ENCODE results near the gene C1orf35. TPM values are rescaled to one million over a fixed set of nuclear protein-coding genes. Genes with fewer than 3 reads are reported as not detected.

The C1orf35 gene
- total RNA-seq, 6 experiments from 2014 or later: 3.4 to 6.3 (median 5.2) TPM

DNA sequence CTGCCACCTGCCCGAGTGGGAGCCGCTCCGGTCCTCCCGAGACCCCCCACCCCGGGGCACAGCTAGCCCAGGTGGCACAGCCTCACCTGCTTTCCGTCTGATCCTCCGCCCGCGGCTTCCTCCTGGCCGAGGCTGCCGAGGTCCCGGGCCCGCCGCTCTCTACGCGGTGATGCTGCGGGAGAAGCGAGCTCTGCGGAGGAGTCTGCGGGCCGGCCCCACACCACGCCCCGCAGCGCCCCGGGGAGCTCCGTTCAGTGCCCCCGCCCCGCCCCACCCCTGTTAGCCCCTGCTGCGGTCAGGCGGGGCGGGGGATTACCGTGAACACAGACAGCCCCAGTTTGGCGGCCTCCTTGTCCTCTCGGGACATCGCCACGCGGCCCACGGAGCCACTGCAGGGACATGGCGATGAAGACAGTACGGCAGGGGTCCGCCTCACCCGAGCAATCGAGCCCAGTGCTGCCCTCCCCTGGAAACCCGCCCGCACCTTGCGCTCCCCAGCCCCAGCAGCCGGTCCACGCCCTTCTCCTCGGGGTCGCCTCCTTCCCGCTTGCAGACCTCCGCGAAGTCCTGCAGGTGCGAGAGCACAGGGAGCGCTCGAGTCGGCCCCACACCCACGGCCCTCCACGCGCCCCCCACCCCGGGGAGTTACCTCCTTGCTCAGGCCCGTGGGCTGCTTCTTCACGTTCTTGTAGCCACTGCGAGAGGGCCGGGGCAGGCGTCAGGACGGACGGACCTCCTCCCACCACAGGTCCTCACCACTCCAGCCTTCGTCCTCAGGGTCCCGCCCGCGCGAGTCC, 933 bp downstream of the C1orf35 start:
- peak; percentile 1 to 14 (median 5) for ATAC-seq
- peaks cover 0 to 26% (median 0%) of the 10 kb centered on the region in 4 donors for H3K4me1 ChIP-seq
- intact Hi-C loops (cut with DNase I): no loop called here
- no peak for TF ChIP-seq POLR2A (IDR thresholded peaks at IDR 0.05)
- TF ChIP-seq, protein P1, sequence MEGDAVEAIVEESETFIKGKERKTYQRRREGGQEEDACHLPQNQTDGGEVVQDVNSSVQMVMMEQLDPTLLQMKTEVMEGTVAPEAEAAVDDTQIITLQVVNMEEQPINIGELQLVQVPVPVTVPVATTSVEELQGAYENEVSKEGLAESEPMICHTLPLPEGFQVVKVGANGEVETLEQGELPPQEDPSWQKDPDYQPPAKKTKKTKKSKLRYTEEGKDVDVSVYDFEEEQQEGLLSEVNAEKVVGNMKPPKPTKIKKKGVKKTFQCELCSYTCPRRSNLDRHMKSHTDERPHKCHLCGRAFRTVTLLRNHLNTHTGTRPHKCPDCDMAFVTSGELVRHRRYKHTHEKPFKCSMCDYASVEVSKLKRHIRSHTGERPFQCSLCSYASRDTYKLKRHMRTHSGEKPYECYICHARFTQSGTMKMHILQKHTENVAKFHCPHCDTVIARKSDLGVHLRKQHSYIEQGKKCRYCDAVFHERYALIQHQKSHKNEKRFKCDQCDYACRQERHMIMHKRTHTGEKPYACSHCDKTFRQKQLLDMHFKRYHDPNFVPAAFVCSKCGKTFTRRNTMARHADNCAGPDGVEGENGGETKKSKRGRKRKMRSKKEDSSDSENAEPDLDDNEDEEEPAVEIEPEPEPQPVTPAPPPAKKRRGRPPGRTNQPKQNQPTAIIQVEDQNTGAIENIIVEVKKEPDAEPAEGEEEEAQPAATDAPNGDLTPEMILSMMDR (IDR thresholded peaks at IDR 0.05): no peak
- peak overlapping the region; percentile 75 to 97 (median 83) for H3K4me3 ChIP-seq
- peak in 1 of 3 donors; percentile 61 for DNase-seq
- 2% methylated on average over 27 of the region's 73 CpGs for WGBS (ENCODE audit: insufficient coverage, low coverage, low lambda C conversion rate, missing lambda C conversion rate)
- no peaks in the 10 kb centered on the region for H3K9me3 ChIP-seq
- peak overlapping the region; percentile 70 to 85 (median 82) for H3K27ac ChIP-seq
- no peaks in the 10 kb centered on the region for H3K27me3 ChIP-seq
- peaks cover 0 to 42% (median 19%) of the 10 kb centered on the region in 4 donors for H3K36me3 ChIP-seq

DNA sequence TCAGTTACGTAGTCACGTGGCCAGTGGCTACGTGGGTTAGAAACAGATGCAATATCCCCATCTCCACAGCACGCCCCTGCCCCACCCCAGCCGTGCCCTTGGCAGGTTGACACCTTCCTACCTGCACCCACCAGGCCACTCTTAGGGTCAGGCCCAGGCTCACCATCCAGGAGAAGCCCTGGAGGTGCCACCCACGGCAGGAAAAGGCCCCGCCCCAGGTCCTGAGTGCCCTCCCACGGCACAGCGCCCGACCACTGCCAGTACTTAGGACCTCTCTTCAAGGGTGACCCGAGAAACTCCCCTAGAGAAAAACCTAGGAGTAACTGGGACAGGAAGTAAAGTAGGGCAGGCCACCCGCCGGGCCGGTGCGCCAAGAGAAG, 1.5 kb downstream of the C1orf35 start:
- Histone ChIP-seq H3K27me3 (no peaks in the 10 kb centered on the region), H3K9me3 (no peaks in the 10 kb centered on the region), H3K4me1 (peaks cover 0 to 26% (median 0%) of the 10 kb centered on the region in 4 donors), H3K36me3 (peaks cover 0 to 41% (median 18%) of the 10 kb centered on the region in 4 donors), H3K4me3 (peak overlapping the region; percentile 75 to 97 (median 83)), H3K27ac (no peak overlapping the region)
- no peak for ATAC-seq
- WGBS (ENCODE audit: insufficient coverage, low coverage, low lambda C conversion rate, missing lambda C conversion rate): 22% methylated on average over 10 of the region's 15 CpGs
- no peak for TF ChIP-seq POLR2A (IDR thresholded peaks at IDR 0.05)
- TF ChIP-seq, protein P1 (IDR thresholded peaks at IDR 0.05): no peak
- no peak for DNase-seq
- intact Hi-C loops (cut with DNase I): no loop called here

DNA sequence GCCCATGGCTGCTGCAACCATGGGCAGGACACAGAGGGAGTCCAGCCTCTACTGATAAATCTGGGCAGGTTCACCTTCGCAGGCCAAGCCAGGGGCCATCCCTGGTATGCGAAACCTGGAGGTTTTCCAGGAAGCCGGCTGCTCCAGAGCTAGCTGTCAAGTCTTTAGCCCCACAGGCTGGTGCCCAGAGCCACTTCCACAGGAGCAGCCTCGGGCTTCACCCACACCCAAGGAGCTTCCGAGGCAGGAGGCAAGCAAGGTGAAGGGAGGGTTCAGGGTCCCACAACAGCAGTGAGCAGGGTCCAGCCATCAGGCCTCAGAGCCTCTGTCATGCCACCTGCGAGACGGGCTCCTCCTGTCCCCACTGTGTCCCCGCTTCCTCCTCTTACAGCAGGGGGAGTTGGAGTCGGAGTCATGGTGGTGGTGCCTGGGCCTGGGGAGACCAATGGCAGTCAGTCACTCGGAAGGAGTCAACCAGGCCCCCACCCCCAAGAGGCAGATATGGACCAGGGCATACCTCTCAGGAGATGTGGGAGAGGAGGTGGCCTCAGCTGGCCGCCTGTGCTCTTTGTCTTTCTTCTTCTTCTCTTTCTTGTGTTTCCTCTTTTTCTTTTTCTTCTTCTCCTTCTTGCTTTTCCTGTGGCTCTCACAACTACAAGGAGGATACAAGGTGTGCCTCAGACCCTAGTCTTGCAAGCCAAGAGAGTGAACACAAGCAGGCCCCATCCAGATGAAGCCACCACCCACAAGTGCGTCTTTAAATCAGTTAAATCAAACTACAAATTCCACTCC, 2.1 kb downstream of the C1orf35 start:
- TF ChIP-seq, protein P1 (IDR thresholded peaks at IDR 0.05): no peak
- no peak for TF ChIP-seq POLR2A (IDR thresholded peaks at IDR 0.05)
- no peak overlapping the region for H3K27ac ChIP-seq
- no peak for ATAC-seq
- 75% methylated on average over 4 of the region's 12 CpGs for WGBS (ENCODE audit: insufficient coverage, low coverage, low lambda C conversion rate, missing lambda C conversion rate)
- intact Hi-C loops (cut with DNase I): no loop called here
- no peak overlapping the region for H3K4me3 ChIP-seq
- H3K4me1 ChIP-seq: peaks cover 0 to 26% (median 0%) of the 10 kb centered on the region in 4 donors
- no peak for DNase-seq
- no peaks in the 10 kb centered on the region for H3K27me3 ChIP-seq
- H3K36me3 ChIP-seq: peaks cover 0 to 35% (median 17%) of the 10 kb centered on the region in 4 donors
- H3K9me3 ChIP-seq: no peaks in the 10 kb centered on the region

DNA sequence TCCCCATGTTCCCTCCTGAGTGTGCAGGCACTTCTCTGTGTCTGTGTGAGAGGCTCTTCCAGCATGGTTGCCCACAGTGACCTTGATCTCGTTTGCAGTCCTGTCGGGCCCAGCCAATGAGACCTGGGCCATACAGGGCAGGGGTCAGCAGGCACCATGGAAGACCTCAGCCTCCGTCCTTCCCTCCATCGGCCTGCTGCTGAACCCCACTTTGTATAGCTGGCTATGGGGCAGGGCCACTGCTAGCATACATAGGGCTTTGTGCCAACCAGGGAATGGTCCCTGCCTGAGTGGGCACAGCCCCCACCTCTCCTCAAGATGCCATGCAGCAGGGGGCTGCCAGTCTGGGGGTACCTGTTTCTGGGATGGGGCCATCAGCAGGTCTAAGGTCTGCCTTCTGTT, 3.8 kb downstream of the C1orf35 start:
- intact Hi-C loops (cut with DNase I): no loop called here
- Histone ChIP-seq H3K9me3 (peaks cover 0 to 4% (median 0%) of the 10 kb centered on the region in 4 donors), H3K36me3 (peaks cover 0 to 34% (median 17%) of the 10 kb centered on the region in 4 donors), H3K4me3 (no peak overlapping the region), H3K4me1 (peaks cover 0 to 18% (median 0%) of the 10 kb centered on the region in 4 donors), H3K27ac (no peak overlapping the region), H3K27me3 (no peaks in the 10 kb centered on the region)
- peak in 1 of 3 donors; percentile 43 for DNase-seq
- 50% methylated on average over 2 of the region's 4 CpGs for WGBS (ENCODE audit: insufficient coverage, low coverage, low lambda C conversion rate, missing lambda C conversion rate)
- no peak for ATAC-seq
- no peak for TF ChIP-seq POLR2A (IDR thresholded peaks at IDR 0.05)
- TF ChIP-seq, protein P1 (IDR thresholded peaks at IDR 0.05): no peak
